ENCODE data around the gene BUB3. TPM values are rescaled to one million over a fixed set of nuclear protein-coding genes. Genes with fewer than 3 reads are reported as not detected.

BUB3 gene
- total and polyA plus RNA-seq, 2 of the 13 experiments (the other 11 are each of a cell fraction or from before 2014, with no cell fraction given) = 174 to 188 TPM

DNA sequence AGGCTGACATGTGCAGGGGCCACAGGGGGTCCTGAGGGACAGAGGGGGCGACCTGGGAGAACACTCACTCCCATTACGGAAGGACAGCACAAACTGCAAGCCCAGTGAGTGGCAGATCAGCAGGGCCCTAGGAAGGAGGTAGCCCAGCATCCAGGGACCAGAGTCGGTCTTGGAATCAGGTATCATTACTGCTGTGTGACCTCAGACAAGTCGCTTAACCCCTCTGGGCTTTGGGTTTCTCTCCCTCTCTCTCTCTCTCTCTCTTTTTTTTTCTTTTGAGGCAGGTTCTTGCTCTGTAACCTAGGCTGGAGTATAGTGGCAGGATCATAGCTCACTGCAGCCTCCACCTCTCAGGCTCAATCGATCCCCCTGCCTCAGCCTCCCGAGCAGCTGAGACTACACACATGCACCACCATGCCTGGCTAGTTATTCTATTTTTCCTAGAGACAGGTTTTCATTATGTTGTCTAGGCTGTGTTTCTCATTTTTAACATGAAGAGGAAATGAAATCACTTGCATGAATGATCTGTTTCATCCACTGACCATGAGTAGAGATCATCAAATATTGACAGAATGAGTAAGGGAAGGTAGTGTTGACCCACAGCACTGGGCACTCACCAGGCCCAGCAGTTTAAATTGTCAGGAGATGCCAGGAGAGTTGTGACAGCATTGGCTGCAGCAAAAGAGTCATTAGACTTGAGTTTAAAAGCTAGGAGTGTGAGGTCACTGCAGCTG, 49.4 kb downstream of the BUB3 start (continued):
- TF ChIP-seq, protein P1, sequence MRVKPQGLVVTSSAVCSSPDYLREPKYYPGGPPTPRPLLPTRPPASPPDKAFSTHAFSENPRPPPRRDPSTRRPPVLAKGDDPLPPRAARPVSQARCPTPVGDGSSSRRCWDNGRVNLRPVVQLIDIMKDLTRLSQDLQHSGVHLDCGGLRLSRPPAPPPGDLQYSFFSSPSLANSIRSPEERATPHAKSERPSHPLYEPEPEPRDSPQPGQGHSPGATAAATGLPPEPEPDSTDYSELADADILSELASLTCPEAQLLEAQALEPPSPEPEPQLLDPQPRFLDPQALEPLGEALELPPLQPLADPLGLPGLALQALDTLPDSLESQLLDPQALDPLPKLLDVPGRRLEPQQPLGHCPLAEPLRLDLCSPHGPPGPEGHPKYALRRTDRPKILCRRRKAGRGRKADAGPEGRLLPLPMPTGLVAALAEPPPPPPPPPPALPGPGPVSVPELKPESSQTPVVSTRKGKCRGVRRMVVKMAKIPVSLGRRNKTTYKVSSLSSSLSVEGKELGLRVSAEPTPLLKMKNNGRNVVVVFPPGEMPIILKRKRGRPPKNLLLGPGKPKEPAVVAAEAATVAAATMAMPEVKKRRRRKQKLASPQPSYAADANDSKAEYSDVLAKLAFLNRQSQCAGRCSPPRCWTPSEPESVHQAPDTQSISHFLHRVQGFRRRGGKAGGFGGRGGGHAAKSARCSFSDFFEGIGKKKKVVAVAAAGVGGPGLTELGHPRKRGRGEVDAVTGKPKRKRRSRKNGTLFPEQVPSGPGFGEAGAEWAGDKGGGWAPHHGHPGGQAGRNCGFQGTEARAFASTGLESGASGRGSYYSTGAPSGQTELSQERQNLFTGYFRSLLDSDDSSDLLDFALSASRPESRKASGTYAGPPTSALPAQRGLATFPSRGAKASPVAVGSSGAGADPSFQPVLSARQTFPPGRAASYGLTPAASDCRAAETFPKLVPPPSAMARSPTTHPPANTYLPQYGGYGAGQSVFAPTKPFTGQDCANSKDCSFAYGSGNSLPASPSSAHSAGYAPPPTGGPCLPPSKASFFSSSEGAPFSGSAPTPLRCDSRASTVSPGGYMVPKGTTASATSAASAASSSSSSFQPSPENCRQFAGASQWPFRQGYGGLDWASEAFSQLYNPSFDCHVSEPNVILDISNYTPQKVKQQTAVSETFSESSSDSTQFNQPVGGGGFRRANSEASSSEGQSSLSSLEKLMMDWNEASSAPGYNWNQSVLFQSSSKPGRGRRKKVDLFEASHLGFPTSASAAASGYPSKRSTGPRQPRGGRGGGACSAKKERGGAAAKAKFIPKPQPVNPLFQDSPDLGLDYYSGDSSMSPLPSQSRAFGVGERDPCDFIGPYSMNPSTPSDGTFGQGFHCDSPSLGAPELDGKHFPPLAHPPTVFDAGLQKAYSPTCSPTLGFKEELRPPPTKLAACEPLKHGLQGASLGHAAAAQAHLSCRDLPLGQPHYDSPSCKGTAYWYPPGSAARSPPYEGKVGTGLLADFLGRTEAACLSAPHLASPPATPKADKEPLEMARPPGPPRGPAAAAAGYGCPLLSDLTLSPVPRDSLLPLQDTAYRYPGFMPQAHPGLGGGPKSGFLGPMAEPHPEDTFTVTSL (CRISPR knock-in tag; IDR thresholded peaks at IDR 0.05; ENCODE audit: borderline replicate concordance) = peak; percentile 52; the same call in 1 of the 2 replicates
- TF ChIP-seq ZBTB8A (CRISPR knock-in tag; IDR thresholded peaks at IDR 0.05; ENCODE audit: borderline replicate concordance, low read depth) (no peak), ZNF775 (CRISPR knock-in tag; IDR thresholded peaks at IDR 0.05; ENCODE audit: borderline replicate concordance) (no peak), ZNF335 (CRISPR knock-in tag; IDR thresholded peaks at IDR 0.05) (no peak), ZNF781 (CRISPR knock-in tag; IDR thresholded peaks at IDR 0.05; ENCODE audit: borderline replicate concordance, not compliant biosample characterization) (no peak), PAF1 (CRISPR knock-in tag; IDR thresholded peaks at IDR 0.05) (no peak), SP4 (CRISPR knock-in tag; IDR thresholded peaks at IDR 0.05) (no peak), SIX1 (CRISPR knock-in tag; IDR thresholded peaks at IDR 0.05; ENCODE audit: borderline replicate concordance) (no peak; the same call in 1 of the 2 replicates), MAFK (conservative IDR thresholded peaks at IDR 0.05 in 1 of 2, IDR thresholded peaks at IDR 0.05 in 1 of 2; ENCODE audit: low read length in 2 of 2) (no peak), RARA (CRISPR knock-in tag; IDR thresholded peaks at IDR 0.05) (peak; percentile 70), ZNF703 (CRISPR knock-in tag; IDR thresholded peaks at IDR 0.05; ENCODE audit: borderline replicate concordance) (no peak), MATR3 (CRISPR knock-in tag; IDR thresholded peaks at IDR 0.05) (no peak), ZNF124 (CRISPR knock-in tag; IDR thresholded peaks at IDR 0.05) (no peak), ARNT (IDR thresholded peaks at IDR 0.05) (no peak)
- TF ChIP-seq, protein P2, sequence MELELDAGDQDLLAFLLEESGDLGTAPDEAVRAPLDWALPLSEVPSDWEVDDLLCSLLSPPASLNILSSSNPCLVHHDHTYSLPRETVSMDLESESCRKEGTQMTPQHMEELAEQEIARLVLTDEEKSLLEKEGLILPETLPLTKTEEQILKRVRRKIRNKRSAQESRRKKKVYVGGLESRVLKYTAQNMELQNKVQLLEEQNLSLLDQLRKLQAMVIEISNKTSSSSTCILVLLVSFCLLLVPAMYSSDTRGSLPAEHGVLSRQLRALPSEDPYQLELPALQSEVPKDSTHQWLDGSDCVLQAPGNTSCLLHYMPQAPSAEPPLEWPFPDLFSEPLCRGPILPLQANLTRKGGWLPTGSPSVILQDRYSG (CRISPR knock-in tag; IDR thresholded peaks at IDR 0.05) = no peak
- TF ChIP-seq, protein P3, sequence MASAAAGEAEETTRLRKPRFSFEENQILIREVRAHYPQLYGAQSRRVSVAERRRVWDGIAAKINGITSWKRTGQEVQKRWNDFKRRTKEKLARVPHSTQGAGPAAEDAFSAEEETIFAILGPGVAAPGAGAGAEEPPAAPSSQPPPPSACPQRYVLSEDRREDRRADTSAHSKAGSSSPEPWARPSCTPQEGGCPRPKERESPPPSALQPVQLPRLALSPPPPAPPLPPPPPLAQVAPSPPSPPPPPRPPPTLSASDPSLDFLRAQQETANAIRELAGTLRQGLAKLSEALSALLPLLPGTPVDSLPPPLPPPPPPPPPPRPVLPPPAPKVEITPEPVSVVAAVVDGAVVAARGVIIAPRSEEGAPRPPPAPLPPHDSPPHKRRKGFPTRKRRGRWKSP (CRISPR knock-in tag; IDR thresholded peaks at IDR 0.05) = no peak
- TF ChIP-seq, protein P4, sequence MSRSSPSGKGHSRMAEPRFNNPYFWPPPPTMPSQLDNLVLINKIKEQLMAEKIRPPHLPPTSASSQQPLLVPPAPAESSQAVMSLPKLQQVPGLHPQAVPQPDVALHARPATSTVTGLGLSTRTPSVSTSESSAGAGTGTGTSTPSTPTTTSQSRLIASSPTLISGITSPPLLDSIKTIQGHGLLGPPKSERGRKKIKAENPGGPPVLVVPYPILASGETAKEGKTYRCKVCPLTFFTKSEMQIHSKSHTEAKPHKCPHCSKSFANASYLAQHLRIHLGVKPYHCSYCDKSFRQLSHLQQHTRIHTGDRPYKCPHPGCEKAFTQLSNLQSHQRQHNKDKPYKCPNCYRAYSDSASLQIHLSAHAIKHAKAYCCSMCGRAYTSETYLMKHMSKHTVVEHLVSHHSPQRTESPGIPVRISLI (CRISPR knock-in tag; IDR thresholded peaks at IDR 0.05; ENCODE audit: borderline replicate concordance) = peak; percentile 44; the same call in 1 of the 2 replicates
- TF ChIP-seq, protein P5, sequence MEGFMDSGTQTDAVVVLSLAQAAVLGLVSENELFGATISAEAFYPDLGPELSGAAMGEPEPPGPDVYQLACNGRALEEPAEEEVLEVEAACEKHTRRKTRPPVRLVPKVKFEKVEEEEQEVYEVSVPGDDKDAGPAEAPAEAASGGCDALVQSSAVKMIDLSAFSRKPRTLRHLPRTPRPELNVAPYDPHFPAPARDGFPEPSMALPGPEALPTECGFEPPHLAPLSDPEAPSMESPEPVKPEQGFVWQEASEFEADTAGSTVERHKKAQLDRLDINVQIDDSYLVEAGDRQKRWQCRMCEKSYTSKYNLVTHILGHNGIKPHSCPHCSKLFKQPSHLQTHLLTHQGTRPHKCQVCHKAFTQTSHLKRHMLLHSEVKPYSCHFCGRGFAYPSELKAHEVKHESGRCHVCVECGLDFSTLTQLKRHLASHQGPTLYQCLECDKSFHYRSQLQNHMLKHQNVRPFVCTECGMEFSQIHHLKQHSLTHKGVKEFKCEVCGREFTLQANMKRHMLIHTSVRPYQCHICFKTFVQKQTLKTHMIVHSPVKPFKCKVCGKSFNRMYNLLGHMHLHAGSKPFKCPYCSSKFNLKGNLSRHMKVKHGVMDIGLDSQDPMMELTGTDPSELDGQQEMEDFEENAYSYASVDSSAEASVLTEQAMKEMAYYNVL (CRISPR knock-in tag; IDR thresholded peaks at IDR 0.05; ENCODE audit: borderline replicate concordance) = no peak

Measured in HepG2 (cell line).